ENCODE results near the gene C20orf144. TPM values are rescaled to one million over a fixed set of nuclear protein-coding genes. Genes with fewer than 3 reads are reported as not detected.

The C20orf144 gene
- total and polyA plus RNA-seq, 9 of the 15 experiments (the other 6 are each of a cell fraction or from before 2014, with no cell fraction given) = 0.04 to 0.23 (median 0.11) TPM; not detected in 2

DNA sequence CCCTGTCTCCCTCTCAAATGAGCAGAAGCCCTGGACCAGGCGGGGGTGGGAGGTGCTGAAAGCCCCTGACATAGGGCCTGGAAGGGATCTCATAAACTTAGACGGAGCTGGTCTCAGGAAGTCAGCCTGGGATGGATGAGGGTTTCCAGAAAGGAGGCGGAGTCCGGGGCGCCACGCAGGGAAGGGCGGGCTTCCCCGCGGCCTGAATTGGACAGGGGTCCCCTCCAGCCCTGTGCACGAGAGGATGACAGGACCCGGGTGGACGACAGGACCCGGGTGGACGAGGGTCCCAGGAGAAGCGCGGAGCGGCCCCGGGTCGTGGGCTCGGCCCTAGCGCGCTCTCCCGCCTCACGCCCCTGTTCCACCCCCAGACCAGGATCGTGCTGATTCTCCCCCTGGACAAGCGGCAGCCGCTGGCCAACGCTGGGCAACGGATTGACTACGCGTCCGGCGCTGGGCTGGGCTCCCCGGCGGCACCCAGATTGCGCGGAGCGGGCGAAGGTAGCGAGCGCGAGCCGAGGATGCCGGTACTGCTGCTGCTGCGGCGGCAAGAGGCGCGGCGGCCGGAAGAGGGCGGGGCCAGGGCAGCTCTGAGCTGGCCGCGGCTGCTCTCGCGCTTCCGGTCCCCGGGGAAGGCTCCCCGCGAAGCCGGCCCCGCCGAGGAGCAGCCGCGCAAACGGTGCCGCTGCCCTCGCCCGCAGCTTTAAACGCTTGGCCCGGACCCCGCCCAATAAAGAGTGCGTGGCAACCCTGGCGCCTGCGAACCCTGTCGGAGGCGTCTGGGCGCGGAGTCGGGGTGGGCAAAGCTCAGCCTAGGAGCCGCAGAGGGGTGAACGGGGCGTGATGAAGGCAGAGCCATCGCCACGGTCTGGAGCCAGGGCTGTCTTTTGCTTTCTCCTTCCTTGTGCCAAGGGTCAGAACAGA lies 1.3 kb downstream of the C20orf144 start (continued):
- TF ChIP-seq, protein P1, sequence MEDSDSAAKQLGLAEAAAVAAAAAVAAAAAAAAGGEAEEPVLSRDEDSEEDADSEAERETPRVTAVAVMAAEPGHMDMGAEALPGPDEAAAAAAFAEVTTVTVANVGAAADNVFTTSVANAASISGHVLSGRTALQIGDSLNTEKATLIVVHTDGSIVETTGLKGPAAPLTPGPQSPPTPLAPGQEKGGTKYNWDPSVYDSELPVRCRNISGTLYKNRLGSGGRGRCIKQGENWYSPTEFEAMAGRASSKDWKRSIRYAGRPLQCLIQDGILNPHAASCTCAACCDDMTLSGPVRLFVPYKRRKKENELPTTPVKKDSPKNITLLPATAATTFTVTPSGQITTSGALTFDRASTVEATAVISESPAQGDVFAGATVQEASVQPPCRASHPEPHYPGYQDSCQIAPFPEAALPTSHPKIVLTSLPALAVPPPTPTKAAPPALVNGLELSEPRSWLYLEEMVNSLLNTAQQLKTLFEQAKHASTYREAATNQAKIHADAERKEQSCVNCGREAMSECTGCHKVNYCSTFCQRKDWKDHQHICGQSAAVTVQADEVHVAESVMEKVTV (CRISPR knock-in tag; IDR thresholded peaks at IDR 0.05) = peak; percentile 46; the same call in 1 of the 2 replicates
- TF ChIP-seq NFRKB (IDR thresholded peaks at IDR 0.05; ENCODE audit: low read depth) (no peak), PURB (CRISPR knock-in tag; IDR thresholded peaks at IDR 0.05; ENCODE audit: low read depth) (no peak), ZNF184 (CRISPR knock-in tag; IDR thresholded peaks at IDR 0.05) (no peak), PYGO2 (tag; IDR thresholded peaks at IDR 0.05) (no peak), ZBTB8A (IDR thresholded peaks at IDR 0.05; ENCODE audit: partially characterized antibody) (no peak), ZNF384 (IDR thresholded peaks at IDR 0.05; ENCODE audit: low read depth, low read length) (no peak), SETDB1 (IDR thresholded peaks at IDR 0.05; ENCODE audit: low read length) (no peak), ZNF311 (CRISPR knock-in tag; IDR thresholded peaks at IDR 0.05) (no peak), ZNF174 (CRISPR knock-in tag; IDR thresholded peaks at IDR 0.05) (no peak), FOXA1 (IDR thresholded peaks at IDR 0.05; ENCODE audit: borderline replicate concordance) (no peak), ZNF589 (CRISPR knock-in tag; IDR thresholded peaks at IDR 0.05; ENCODE audit: low read depth) (no peak), ZKSCAN8 (CRISPR knock-in tag; IDR thresholded peaks at IDR 0.05) (no peak), PML (IDR thresholded peaks at IDR 0.05; ENCODE audit: low read length) (peak; percentile 15; the same call in 1 of the 2 replicates), ZBED1 (IDR thresholded peaks at IDR 0.05) (no peak), HNRNPK (IDR thresholded peaks at IDR 0.05; ENCODE audit: low read depth, low read length, poor library complexity, severe bottlenecking) (no peak), CEBPG (CRISPR knock-in tag; IDR thresholded peaks at IDR 0.05) (no peak), CEBPG (tag; conservative IDR thresholded peaks at IDR 0.05 in 1 of 2, IDR thresholded peaks at IDR 0.05 in 1 of 2) (no peak), ELF4 (CRISPR knock-in tag; IDR thresholded peaks at IDR 0.05) (no peak), SRSF3 (IDR thresholded peaks at IDR 0.05; ENCODE audit: insufficient read depth, low read length) (no peak), POLR2H (tag; IDR thresholded peaks at IDR 0.05; ENCODE audit: low read depth) (peak; percentile 48; the same call in 1 of the 2 replicates), ZNF24 (IDR thresholded peaks at IDR 0.05) (no peak)
- TF ChIP-seq, protein P2, sequence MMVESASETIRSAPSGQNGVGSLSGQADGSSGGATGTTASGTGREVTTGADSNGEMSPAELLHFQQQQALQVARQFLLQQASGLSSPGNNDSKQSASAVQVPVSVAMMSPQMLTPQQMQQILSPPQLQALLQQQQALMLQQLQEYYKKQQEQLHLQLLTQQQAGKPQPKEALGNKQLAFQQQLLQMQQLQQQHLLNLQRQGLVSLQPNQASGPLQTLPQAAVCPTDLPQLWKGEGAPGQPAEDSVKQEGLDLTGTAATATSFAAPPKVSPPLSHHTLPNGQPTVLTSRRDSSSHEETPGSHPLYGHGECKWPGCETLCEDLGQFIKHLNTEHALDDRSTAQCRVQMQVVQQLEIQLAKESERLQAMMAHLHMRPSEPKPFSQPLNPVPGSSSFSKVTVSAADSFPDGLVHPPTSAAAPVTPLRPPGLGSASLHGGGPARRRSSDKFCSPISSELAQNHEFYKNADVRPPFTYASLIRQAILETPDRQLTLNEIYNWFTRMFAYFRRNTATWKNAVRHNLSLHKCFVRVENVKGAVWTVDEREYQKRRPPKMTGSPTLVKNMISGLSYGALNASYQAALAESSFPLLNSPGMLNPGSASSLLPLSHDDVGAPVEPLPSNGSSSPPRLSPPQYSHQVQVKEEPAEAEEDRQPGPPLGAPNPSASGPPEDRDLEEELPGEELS (CRISPR knock-in tag; IDR thresholded peaks at IDR 0.05; ENCODE audit: borderline replicate concordance) = no peak
- TF ChIP-seq, protein P3, sequence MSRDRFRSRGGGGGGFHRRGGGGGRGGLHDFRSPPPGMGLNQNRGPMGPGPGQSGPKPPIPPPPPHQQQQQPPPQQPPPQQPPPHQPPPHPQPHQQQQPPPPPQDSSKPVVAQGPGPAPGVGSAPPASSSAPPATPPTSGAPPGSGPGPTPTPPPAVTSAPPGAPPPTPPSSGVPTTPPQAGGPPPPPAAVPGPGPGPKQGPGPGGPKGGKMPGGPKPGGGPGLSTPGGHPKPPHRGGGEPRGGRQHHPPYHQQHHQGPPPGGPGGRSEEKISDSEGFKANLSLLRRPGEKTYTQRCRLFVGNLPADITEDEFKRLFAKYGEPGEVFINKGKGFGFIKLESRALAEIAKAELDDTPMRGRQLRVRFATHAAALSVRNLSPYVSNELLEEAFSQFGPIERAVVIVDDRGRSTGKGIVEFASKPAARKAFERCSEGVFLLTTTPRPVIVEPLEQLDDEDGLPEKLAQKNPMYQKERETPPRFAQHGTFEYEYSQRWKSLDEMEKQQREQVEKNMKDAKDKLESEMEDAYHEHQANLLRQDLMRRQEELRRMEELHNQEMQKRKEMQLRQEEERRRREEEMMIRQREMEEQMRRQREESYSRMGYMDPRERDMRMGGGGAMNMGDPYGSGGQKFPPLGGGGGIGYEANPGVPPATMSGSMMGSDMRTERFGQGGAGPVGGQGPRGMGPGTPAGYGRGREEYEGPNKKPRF (IDR thresholded peaks at IDR 0.05; ENCODE audit: low read depth, low read length) = no peak

All from K562 (cell line).